Colonic mucosa (tissue), 4 donors: Measurements from ENCODE around the gene TAS2R7. TPM values are rescaled to one million over a fixed set of nuclear protein-coding genes. Genes with fewer than 3 reads are reported as not detected.

Experiments
- DNase-seq: peaks from one replicate; pipeline ENCODE4 v3.0.0-alpha.2; 2020
- H3K27ac ChIP-seq: fragments of 200-600 bp; one replicate; pipeline ENCODE4 v1.8.0; 2021
- H3K27me3 ChIP-seq: fragments of 200-600 bp; one replicate; pipeline ENCODE4 v1.8.0; 2021
- H3K36me3 ChIP-seq: fragments of 200-600 bp; one replicate; pipeline ENCODE4 v1.8.0; 2021
- H3K4me1 ChIP-seq: fragments of 200-600 bp; one replicate; pipeline ENCODE4 v1.8.0; 2021; ENCODE audit warnings: mild to moderate bottlenecking
- H3K4me3 ChIP-seq: fragments of 200-600 bp; one replicate; pipeline ENCODE4 v1.8.0; 2021
- H3K9ac ChIP-seq, 2 donors: one replicate each; pipeline ENCODE4 v1.7.0; 2013; ENCODE audit warnings: control low read depth in 2 of 2, low read depth in 2 of 2, low read length in 2 of 2
- H3K9me3 ChIP-seq: fragments of 200-600 bp; one replicate; pipeline ENCODE4 v1.8.0; 2021
- CTCF ChIP-seq: fragments of 200-600 bp; IDR thresholded peaks from one replicate; pipeline ENCODE4 v1.8.0; 2022; ENCODE audit warnings: antibody characterized with exemption, mild to moderate bottlenecking
- intact Hi-C: fragments of 100-400 bp; cut with DNase I; formaldehyde crosslinking; loops from one replicate; pipeline ENCODE4 v1.14.1; 2022
- total RNA-seq, 2 donors: library from RNA; stranded (reverse); fragmentation: NEBNext Ultra II Directional in 1 of 2; extraction: Animal tissue kit (Norgen Biotek cat#: 25700) in 1 of 2; gene quantifications; one replicate each; pipeline ENCODE4 v1.2.1, GENCODE V29; 2021
- donor health status: healthy.
- donor health status: DM: no; HTN: no; CAD: no.
- donor health status: DM: no; HTN: no; CAD: no.

Gene TAS2R7
- total RNA-seq, 2 donors from 2014 or later: not detected

GRCh38 chr12:10779103-10779502, 23.3 kb downstream of the TAS2R7 start:
- Histone ChIP-seq H3K27me3 (no peaks in the 10 kb centered on the region), H3K4me3 (no peak overlapping the region), H3K27ac (no peak overlapping the region), H3K4me1 (no peaks in the 10 kb centered on the region), H3K9ac (no peak overlapping the region), H3K36me3 (no peaks in the 10 kb centered on the region), H3K9me3 (no peaks in the 10 kb centered on the region)
- no peak for TF ChIP-seq CTCF
- intact Hi-C loops: no loop called here
- DNase-seq: no peak

GRCh38 chr12:10771132-10771733, 31.2 kb downstream of the TAS2R7 start:
- Histone ChIP-seq H3K36me3 (no peaks in the 10 kb centered on the region), H3K9me3 (no peaks in the 10 kb centered on the region), H3K4me3 (no peak overlapping the region), H3K27ac (no peak overlapping the region), H3K27me3 (no peaks in the 10 kb centered on the region), H3K9ac (no peak overlapping the region), H3K4me1 (no peaks in the 10 kb centered on the region)
- intact Hi-C loops: loop anchor here (5.0 kb wide), 2 partner anchors 426 to 716 kb away; no protein-coding TSS in a partner anchor
- DNase-seq: no peak
- TF ChIP-seq CTCF: peak; percentile 53

- Histone ChIP-seq H3K4me3 (no peak overlapping the region), H3K9ac (no peak overlapping the region), H3K27me3 (no peaks in the 10 kb centered on the region), H3K9me3 (no peaks in the 10 kb centered on the region), H3K4me1 (no peaks in the 10 kb centered on the region), H3K27ac (no peak overlapping the region), H3K36me3 (no peaks in the 10 kb centered on the region)
- no peak for DNase-seq
- no peak for TF ChIP-seq CTCF
- intact Hi-C loops: loop anchor here (10.0 kb wide), 1 partner anchor 155 kb away; no protein-coding TSS in a partner anchor
Observed at GRCh38 chr12:10759657-10760056, 42.8 kb downstream of the TAS2R7 start.

- Histone ChIP-seq H3K9me3 (no peaks in the 10 kb centered on the region), H3K36me3 (no peaks in the 10 kb centered on the region), H3K27ac (no peak overlapping the region), H3K9ac (no peak overlapping the region), H3K27me3 (no peaks in the 10 kb centered on the region), H3K4me3 (no peak overlapping the region), H3K4me1 (no peaks in the 10 kb centered on the region)
- TF ChIP-seq CTCF: no peak
- intact Hi-C loops: loop anchor here (10.0 kb wide), 1 partner anchor 151 kb away; no protein-coding TSS in a partner anchor
- DNase-seq: no peak
Observed at GRCh38 chr12:10756194-10756593, 46.2 kb downstream of the TAS2R7 start.

- no peak for TF ChIP-seq CTCF
- no peak overlapping the region for H3K27ac ChIP-seq
- intact Hi-C loops: loop anchor here (5.0 to 10.0 kb wide), 2 partner anchors 148 to 516 kb away; no protein-coding TSS in a partner anchor
- H3K36me3 ChIP-seq: no peaks in the 10 kb centered on the region
- no peak overlapping the region for H3K4me3 ChIP-seq
- no peaks in the 10 kb centered on the region for H3K4me1 ChIP-seq
- no peak overlapping the region for H3K9ac ChIP-seq
- H3K9me3 ChIP-seq: no peaks in the 10 kb centered on the region
- no peaks in the 10 kb centered on the region for H3K27me3 ChIP-seq
- DNase-seq: no peak
Observed at GRCh38 chr12:10753059-10753458, 49.4 kb downstream of the TAS2R7 start.

Other genes with a start within 250 kb of the TAS2R7 start
- gene MAGOHB, start 189.0 kb downstream of the TAS2R7 start, total RNA-seq: 10 to 100 TPM; 13.9 to 38.1 TPM
- 10 to 100 TPM; 24.5 to 53.3 TPM for gene STYK1, start 128.6 kb downstream of the TAS2R7 start, total RNA-seq
- gene YBX3, start 79.3 kb downstream of the TAS2R7 start, total RNA-seq: 100 to 1,000 TPM; 162 to 166 TPM
- gene TAS2R8, start 4.7 kb upstream of the TAS2R7 start, total RNA-seq: not detected
- not detected for gene TAS2R9, start 7.5 kb upstream of the TAS2R7 start, total RNA-seq
- not detected for gene TAS2R10, start 23.7 kb upstream of the TAS2R7 start, total RNA-seq
- 1 to 10 TPM in 1 of 2 donors, under 1 TPM in 1; 0.72 to 1.0 TPM for gene PRR4, start 46.8 kb upstream of the TAS2R7 start, total RNA-seq
- 10 to 100 TPM in 1 of 2 donors, 1 to 10 TPM in 1; 7.4 to 12.3 TPM for gene PRH1, start 81.6 kb upstream of the TAS2R7 start, total RNA-seq
- 1 to 10 TPM in 1 of 2 donors, under 1 TPM in 1; 0.91 to 1.0 TPM for gene TAS2R13, start 106.9 kb upstream of the TAS2R7 start, total RNA-seq
- not detected for gene PRH2, start 126.6 kb upstream of the TAS2R7 start, total RNA-seq
- gene TAS2R14, start 136.6 kb upstream of the TAS2R7 start, total RNA-seq: 1 to 10 TPM; 1.3 to 1.8 TPM
- gene TAS2R50, start 184.3 kb upstream of the TAS2R7 start, total RNA-seq: under 1 TPM; 0.86 to 0.98 TPM
- gene TAS2R20, start 195.7 kb upstream of the TAS2R7 start, total RNA-seq: 1 to 10 TPM; 1.0 to 1.2 TPM
- 1 to 10 TPM; 1.6 to 1.9 TPM for gene TAS2R19, start 220.0 kb upstream of the TAS2R7 start, total RNA-seq
- gene TAS2R31, start 228.8 kb upstream of the TAS2R7 start, total RNA-seq: 1 to 10 TPM; 2.0 TPM